ENCODE results near the gene MIPOL1. TPM values are rescaled to one million over a fixed set of nuclear protein-coding genes. Genes with fewer than 3 reads are reported as not detected.

The MIPOL1 gene
- total and polyA plus RNA-seq, 2 of the 13 experiments (the other 11 are each of a cell fraction or from before 2014, with no cell fraction given) = 8.6 to 34.2 TPM

DNA sequence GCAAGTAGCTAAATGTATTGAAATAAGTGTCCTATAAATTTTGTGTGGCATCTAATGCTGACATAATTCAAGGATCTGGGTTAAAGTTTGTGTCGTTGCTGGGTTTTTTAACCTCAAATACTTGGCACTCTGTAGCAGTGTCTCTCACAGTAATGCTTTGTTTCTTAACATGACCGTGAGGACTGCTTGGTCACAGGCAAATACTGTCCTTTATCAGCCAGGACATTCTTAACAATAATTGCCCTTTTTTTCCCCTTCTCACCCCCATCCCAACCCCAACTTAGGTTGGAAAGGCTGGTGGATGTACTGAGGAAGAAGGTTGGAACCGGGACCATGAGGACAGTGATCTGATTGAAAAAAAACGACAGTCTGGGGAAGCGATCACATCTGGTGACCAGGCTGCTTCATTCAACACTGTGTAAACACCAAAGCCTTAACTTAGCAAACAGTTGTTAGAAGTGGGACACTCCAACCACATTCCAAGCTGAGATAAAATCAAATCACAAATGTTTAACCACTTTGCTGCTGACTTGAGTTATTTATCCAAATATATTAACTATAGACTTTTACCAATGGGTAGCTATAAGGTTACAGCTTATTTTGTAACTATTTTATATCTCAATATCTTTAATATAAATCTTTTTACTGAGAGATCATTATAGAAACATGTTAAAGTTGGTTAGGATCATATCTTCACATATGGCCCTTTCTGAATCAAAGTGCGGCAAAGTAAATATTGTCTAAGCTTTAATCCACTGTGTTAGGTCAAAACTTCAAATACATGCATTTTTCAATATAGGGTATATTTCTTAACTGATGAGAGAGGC lies 349.1 kb downstream of the MIPOL1 start (continued):
- TF ChIP-seq PPARG (CRISPR knock-in tag; conservative IDR thresholded peaks at IDR 0.05) (peak; percentile 95), ARHGAP35 (CRISPR knock-in tag; IDR thresholded peaks at IDR 0.05; ENCODE audit: borderline replicate concordance) (no peak), KLF13 (CRISPR knock-in tag; IDR thresholded peaks at IDR 0.05) (no peak), PCBP2 (optimal IDR thresholded peaks at IDR 0.05; ENCODE audit: low read depth, low read length, poor library complexity, severe bottlenecking) (no peak), ZBTB8A (CRISPR knock-in tag; IDR thresholded peaks at IDR 0.05; ENCODE audit: borderline replicate concordance, low read depth) (peak; percentile 2; the same call in 1 of the 2 replicates), RNF2 (conservative IDR thresholded peaks at IDR 0.05; ENCODE audit: low read depth) (no peak), EZH2 (conservative IDR thresholded peaks at IDR 0.05; ENCODE audit: low read depth, low read length) (no peak), PHF20 (CRISPR knock-in tag; IDR thresholded peaks at IDR 0.05) (no peak), ZNF253 (CRISPR knock-in tag; IDR thresholded peaks at IDR 0.05; ENCODE audit: borderline replicate concordance) (no peak), ZNF34 (CRISPR knock-in tag; IDR thresholded peaks at IDR 0.05; ENCODE audit: borderline replicate concordance) (no peak), NR3C1 (CRISPR knock-in tag; IDR thresholded peaks at IDR 0.05) (no peak), CBFB (CRISPR knock-in tag; IDR thresholded peaks at IDR 0.05) (peak; percentile 98), PHF5A (CRISPR knock-in tag; IDR thresholded peaks at IDR 0.05; ENCODE audit: low read depth, unreplicated experiment) (peak; percentile 95), FOXK2 (IDR thresholded peaks at IDR 0.05) (peak; percentile 30; the same call in 1 of the 2 replicates), ZNF234 (CRISPR knock-in tag; conservative IDR thresholded peaks at IDR 0.05) (no peak)
- TF ChIP-seq, protein P1, sequence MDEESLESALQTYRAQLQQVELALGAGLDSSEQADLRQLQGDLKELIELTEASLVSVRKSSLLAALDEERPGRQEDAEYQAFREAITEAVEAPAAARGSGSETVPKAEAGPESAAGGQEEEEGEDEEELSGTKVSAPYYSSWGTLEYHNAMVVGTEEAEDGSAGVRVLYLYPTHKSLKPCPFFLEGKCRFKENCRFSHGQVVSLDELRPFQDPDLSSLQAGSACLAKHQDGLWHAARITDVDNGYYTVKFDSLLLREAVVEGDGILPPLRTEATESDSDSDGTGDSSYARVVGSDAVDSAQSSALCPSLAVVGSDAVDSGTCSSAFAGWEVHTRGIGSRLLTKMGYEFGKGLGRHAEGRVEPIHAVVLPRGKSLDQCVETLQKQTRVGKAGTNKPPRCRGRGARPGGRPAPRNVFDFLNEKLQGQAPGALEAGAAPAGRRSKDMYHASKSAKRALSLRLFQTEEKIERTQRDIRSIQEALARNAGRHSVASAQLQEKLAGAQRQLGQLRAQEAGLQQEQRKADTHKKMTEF (CRISPR knock-in tag; IDR thresholded peaks at IDR 0.05) = peak; percentile 100
- TF ChIP-seq, protein P2, sequence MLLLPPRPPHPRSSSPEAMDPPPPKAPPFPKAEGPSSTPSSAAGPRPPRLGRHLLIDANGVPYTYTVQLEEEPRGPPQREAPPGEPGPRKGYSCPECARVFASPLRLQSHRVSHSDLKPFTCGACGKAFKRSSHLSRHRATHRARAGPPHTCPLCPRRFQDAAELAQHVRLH (CRISPR knock-in tag; IDR thresholded peaks at IDR 0.05; ENCODE audit: borderline replicate concordance, low read depth) = peak; percentile 98; the same call in 1 of the 2 replicates
- TF ChIP-seq, protein P3, sequence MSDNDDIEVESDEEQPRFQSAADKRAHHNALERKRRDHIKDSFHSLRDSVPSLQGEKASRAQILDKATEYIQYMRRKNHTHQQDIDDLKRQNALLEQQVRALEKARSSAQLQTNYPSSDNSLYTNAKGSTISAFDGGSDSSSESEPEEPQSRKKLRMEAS (IDR thresholded peaks at IDR 0.05) = peak; percentile 82
- TF ChIP-seq, protein P4, sequence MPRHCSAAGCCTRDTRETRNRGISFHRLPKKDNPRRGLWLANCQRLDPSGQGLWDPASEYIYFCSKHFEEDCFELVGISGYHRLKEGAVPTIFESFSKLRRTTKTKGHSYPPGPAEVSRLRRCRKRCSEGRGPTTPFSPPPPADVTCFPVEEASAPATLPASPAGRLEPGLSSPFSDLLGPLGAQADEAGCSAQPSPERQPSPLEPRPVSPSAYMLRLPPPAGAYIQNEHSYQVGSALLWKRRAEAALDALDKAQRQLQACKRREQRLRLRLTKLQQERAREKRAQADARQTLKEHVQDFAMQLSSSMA (CRISPR knock-in tag; IDR thresholded peaks at IDR 0.05) = no peak
- TF ChIP-seq, protein P5, sequence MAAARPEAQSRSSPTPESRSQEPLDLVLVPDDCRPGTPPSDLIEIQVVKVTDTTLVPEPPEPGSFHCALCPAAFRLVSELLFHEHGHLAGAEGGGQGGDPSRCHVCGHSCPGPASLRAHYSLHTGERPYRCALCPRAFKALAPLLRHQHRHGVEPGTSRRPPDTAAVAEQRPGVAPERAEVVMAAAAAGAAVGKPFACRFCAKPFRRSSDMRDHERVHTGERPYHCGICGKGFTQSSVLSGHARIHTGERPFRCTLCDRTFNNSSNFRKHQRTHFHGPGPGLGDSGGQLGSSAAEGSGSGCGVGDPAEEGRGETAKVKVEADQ (CRISPR knock-in tag; IDR thresholded peaks at IDR 0.05; ENCODE audit: borderline replicate concordance) = no peak; the same call in none of the 2 replicates
- TF ChIP-seq, protein P6, sequence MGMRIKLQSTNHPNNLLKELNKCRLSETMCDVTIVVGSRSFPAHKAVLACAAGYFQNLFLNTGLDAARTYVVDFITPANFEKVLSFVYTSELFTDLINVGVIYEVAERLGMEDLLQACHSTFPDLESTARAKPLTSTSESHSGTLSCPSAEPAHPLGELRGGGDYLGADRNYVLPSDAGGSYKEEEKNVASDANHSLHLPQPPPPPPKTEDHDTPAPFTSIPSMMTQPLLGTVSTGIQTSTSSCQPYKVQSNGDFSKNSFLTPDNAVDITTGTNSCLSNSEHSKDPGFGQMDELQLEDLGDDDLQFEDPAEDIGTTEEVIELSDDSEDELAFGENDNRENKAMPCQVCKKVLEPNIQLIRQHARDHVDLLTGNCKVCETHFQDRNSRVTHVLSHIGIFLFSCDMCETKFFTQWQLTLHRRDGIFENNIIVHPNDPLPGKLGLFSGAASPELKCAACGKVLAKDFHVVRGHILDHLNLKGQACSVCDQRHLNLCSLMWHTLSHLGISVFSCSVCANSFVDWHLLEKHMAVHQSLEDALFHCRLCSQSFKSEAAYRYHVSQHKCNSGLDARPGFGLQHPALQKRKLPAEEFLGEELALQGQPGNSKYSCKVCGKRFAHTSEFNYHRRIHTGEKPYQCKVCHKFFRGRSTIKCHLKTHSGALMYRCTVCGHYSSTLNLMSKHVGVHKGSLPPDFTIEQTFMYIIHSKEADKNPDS (CRISPR knock-in tag; IDR thresholded peaks at IDR 0.05) = peak; percentile 73; the same call in 1 of the 2 replicates
- TF ChIP-seq, protein P7, sequence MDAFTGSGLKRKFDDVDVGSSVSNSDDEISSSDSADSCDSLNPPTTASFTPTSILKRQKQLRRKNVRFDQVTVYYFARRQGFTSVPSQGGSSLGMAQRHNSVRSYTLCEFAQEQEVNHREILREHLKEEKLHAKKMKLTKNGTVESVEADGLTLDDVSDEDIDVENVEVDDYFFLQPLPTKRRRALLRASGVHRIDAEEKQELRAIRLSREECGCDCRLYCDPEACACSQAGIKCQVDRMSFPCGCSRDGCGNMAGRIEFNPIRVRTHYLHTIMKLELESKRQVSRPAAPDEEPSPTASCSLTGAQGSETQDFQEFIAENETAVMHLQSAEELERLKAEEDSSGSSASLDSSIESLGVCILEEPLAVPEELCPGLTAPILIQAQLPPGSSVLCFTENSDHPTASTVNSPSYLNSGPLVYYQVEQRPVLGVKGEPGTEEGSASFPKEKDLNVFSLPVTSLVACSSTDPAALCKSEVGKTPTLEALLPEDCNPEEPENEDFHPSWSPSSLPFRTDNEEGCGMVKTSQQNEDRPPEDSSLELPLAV (CRISPR knock-in tag; conservative IDR thresholded peaks at IDR 0.05; ENCODE audit: low read depth) = no peak
